NCI-H345 (cell line): ENCODE results near the gene ASS1.

Source experiments
- DNase-seq: peaks from one replicate; lab custom pipeline; 2025; lab: John Stamatoyannopoulos, UW

The ASS1 gene

DNA sequence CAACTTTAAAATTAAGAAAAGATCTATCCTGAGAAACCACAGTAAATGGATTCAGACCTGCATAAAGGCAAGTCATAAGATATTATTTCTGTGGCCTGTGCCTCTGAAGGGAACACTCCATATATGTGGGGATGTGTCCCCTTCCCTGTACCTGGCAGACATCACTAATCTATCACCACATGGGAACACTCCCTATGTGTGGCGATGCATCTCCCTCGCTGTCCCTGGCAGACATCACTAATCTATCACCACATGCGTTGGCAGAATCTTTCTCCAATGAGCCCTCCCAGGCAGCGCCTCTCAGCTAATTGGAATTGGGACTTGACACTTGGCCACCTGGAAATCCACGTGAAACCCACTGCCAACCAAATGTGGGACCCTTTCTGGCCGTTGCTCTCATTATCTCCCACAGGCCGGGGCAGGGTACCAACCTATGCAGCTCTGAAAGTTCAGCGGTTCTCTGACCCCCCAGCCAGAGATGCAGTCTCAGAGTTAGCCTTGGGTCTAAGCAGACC lies 25.2 kb upstream of the ASS1 start:
- no peak for DNase-seq

DNA sequence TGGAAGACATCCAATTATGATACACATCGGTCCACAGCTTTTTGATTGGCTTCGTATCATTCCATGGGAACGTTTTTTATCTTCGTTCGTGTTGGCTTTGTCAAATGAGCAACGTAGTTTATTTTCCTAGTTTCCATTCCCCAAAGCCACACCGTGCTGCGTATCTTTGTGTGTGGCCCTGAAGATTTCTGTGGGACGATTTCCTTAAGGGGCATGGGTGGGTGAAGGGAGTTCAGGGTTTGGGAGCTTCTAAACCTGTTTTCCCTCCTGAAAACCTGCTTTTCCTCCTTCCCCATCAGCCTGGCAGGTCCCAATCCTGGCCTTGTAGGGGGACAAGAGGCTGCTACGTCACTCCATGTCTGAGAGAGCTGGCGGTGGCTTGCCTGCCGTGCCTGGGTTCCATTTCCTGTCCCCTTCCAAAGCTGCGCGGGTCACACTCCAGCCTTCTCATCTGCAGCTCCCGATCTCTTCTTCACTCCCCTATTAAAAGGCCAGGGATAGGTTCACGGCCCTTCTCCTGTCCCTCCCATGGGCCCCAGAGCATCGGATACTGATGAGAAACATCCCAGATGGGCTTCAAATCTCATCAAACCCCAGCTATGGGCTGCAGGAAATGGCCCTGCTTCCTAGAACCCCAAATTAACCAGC lies 23.5 kb upstream of the ASS1 start:
- no peak for DNase-seq

DNA sequence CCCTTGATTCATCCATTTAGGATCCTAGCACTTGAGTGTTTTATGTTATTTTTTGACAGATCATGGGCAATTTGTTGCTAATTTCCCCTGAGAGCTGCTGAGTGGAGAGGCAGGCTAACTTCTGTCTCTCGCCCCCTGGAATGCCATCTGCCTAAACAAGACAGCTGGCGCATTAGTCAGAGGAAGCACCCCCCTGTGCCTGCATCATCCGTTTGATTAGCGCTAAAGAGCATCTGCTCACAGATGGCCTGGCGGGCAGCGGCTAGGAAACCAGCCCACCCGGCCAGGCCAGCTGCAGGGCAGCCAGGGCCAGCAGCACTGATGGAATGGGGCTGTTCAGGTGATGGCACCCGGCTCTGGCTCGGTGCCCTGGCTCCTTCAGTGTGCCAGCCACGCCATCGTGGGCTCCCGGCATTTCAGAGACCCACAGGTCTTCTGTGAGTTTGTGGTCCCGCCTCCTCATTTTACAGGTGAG lies 22.9 kb upstream of the ASS1 start:
- DNase-seq = peak; percentile 61

DNA sequence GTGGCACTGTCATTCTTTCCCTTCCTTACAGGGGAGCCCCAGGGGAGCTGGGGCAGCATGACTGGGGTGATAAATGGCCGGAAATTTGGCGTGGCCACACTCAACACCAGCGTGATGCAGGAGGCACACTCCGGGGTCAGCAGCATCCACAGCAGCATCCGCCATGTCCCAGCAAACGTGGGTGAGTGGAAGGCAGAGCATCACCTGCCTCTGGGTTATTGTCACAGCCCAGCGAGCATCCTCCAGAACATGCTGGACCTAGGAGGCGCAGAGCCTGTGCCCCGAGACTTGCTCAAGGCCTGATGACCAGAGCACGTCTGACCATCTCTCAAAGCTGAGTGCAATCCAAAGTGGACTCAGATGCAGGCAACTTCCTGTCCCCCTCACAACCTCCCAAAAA lies 22.2 kb upstream of the ASS1 start:
- DNase-seq = no peak

DNA sequence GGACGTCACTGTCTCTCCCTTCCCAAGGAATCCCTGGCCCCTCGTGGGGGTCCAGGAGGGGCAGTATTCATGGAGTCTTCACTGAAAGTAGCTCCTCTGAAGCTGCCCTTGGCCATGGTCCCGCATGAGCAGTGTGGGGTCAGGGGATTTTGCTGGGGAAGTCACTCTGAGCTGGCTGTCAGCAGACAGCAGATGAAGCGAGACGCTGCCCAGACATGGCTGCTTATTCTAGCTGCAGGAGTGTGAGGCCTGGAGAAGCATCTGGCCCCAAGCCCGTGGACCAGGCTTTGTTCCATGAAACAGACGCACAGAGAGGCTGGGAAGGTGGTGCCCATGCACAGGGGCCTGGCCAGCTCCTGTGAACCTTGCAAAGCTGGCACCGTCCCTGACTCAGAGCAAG lies 21.5 kb upstream of the ASS1 start:
- no peak for DNase-seq

DNA sequence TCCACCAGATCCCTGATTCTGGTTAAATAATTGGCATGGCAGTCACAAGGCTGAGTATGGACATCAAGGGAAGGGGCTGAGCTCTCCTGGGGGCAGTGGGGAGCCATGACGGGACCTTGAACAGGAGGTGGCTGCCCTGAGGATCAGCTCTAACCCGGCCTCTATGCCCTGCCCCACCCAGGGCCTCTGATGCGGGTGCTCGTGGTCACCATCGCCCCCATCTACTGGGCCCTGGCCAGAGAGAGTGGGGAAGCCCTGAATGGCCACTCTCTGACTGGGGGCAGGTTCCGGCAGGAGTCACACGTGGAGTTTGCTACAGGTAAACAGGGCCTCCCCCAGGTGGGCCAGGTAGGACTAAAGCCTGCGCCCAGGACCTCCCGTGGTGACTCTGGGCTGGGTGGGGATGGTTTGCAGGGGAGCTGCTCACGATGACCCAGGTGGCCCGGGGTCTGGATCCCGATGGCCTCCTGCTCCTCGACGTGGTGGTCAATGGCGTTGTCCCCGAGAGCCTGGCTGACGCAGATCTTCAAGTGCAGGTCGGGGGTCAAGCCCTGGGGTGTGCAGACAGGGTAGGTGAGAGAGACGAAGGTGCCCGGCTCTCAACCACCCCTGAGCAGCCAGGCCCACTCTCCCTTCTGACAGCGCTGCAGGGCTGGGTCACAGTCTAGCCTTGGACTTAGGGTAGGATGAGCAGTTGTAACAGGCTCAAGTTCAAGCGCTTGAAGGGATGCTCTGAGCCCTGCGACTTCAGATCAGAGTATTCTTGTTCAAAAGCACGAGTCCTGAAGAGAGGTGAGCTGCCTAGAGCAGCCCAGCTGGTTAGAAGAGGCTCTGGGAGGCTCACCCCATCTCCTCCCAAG lies 19.9 kb upstream of the ASS1 start:
- DNase-seq = no peak

DNA sequence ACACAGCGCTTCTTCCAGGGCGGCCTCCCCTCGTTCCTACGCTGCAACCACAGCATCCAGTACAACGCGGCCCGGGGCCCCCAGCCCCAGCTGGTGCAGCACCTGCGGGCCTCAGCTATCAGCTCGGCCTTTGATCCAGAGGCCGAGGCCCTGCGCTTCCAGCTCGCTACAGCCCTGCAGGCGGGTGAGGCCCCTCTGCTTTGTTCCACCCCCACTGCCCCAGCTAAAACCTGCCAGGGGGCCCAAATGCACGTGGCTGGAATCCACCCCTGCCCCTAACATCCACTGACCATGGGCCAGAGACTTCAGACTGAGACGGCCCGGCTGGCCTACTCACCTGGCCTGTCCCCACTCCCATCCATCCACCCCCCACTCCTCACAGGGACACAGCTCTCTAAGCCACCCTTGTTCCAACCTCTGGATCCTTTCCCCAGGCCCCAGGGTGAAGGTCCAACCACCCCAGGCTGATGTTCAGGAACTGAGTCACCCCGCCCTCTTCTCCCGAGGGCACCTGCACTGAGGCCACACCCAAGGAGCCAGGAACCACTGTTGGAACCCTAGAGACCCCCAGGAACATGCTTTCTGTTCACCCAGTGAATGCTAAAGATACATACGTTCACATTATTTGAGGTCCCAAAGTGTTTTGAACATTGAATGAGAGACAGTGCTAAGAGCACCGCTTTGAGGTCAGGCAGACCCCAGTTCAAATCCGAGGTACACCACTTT lies 18.9 kb upstream of the ASS1 start:
- no peak for DNase-seq

DNA sequence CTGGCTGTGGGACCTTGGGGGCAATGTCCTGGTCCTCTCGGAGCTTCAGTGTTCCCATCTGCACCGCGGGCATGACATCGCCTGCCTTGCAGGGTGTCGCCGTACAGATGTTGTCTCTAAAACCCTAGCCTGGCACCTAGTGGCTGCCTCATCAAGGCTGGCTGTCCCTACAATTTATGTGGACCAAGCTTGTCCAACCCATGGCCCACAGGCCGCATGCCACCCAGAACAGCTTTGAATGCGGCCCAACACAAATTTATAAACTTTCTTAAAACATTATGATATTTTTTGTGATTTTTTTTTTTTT lies 18.3 kb upstream of the ASS1 start:
- no peak for DNase-seq

DNA sequence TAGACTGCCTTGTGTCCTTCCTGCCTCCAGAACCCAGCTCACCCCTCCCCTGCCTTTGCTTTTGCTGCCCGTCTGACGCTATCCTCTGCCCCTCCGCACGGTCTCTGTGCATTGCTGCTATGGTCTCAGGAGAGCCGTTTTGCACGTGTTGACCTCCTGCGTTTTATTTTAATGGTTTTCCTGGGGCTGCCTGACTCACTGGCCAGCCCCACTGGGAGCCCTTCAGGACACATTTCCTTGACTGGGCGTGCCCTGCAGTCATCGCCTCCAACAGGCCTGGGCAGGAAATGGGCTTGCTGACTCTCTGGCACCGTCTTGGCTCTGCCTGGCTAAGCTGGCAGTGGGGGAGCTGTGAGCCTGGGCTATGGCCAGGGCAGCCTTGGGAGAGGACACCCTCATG lies 17.9 kb upstream of the ASS1 start:
- no peak for DNase-seq

DNA sequence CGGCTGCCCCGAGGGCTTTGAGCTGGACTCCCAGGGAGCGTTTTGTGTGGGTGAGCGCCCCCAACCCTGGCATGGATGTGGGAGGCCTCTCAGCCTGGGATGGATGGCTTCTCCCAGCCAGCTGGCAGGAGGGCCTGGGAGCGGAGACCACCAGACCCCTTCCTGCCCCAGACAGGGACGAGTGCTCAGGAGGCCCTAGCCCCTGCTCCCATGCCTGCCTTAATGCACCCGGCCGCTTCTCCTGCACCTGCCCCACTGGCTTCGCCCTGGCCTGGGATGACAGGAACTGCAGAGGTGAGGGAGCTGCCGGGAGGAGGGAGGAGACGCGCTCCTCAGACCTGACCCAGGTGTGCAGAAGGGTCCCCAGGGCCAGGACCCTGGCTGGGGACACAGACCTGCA lies 17.4 kb upstream of the ASS1 start:
- DNase-seq = no peak

DNA sequence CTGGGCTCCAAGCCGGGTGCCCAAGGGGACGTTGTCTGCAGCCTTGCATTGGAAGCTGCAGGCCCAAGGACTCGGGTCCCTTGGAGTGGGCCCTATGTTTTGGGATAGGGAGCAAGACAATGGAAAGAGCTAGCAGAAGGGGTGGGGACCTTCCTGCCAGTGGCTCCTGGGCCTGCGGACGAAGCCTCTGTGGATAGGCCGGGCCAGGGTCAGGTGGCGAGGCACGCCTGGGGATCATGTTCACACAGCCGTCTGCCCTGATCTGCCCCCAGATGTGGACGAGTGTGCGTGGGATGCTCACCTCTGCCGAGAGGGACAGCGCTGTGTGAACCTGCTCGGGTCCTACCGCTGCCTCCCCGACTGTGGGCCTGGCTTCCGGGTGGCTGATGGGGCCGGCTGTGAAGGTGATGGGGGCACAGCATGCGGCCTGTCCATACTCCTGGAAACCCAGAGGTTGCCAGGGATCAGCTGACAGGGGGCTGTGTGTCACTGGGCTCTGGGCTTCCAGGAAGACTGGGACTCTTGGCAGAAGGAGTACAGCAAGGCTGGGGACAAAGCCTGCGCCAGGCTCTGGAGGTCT lies 16.6 kb upstream of the ASS1 start:
- no peak for DNase-seq

DNA sequence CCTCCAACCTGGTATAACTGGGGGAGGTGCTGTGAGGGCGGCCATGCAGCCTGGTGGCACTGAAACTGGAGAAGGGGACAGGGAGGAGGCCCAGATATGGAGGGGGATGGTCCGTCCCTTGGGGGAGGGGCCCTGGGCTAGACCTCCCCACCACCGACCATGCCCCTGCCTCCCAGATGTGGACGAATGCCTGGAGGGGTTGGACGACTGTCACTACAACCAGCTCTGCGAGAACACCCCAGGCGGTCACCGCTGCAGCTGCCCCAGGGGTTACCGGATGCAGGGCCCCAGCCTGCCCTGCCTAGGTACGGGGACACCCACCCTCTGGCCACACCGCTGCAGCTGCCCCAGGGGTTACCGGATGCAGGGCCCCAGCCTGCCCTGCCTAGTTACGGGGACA lies 15.4 kb upstream of the ASS1 start:
- DNase-seq = no peak

DNA sequence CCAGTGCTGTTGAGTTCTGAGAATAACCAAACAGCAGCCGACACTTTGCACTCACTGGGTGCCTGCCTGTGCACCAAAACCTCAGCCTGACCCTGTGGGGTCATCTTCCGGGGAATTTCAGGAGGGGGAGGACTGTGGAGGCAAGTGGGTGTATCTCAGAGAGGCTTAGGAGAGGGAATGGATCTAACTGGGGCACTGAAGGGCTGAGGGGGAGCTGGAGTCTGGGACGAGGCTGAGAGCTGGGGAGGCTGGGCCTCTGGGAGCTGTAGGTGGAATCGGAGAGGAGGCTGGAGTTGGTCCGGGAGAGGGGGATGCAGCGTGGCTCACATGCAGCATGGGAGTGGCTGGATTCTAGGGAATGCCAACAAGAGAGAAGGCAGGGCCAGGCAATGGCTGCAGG lies 14.9 kb upstream of the ASS1 start:
- no peak for DNase-seq

DNA sequence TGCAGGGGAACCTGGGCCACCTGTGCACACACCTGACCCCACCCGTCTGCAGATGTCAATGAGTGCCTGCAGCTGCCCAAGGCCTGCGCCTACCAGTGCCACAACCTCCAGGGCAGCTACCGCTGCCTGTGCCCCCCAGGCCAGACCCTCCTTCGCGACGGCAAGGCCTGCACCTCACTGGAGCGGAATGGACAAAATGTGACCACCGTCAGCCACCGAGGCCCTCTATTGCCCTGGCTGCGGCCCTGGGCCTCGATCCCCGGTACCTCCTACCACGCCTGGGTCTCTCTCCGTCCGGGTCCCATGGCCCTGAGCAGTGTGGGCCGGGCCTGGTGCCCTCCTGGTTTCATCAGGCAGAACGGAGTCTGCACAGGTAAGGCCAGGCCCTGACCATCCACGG lies 14.5 kb upstream of the ASS1 start:
- no peak for DNase-seq

DNA sequence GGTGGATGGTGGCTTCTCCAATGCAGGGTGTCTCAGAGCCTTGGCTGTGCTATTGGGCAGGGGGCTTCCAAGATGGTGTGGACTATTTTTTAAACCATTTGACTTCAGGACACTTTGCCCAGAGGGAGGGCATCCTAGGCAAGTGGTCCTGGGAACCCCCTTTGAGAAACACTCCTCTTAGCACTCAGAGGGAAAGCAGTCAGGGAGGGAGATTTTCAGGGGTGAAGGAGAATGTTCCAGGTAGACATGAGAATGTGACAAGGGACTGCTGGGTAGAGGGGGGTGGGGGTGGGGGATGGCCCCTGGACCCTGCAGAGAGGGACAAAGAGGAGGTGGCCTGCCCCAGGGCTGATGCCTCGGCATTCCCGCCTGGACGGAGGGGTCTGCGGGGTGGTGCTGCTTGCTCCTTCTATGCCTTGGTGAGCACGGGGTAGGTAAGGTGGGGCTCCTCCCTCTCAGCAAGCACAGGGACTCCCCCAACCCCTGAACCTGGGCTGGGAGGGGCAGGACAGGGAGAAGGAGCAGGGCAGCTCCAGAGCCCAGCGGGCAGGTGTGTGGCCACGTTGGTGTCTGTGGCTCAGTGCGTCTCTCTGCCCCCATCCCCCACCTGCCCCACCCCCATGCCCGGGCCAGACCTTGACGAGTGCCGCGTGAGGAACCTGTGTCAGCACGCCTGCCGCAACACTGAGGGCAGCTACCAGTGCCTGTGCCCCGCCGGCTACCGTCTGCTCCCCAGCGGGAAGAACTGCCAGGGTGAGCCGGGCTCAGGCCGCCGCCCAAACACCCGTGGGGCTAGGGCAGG lies 13.8 kb upstream of the ASS1 start:
- DNase-seq = no peak

DNA sequence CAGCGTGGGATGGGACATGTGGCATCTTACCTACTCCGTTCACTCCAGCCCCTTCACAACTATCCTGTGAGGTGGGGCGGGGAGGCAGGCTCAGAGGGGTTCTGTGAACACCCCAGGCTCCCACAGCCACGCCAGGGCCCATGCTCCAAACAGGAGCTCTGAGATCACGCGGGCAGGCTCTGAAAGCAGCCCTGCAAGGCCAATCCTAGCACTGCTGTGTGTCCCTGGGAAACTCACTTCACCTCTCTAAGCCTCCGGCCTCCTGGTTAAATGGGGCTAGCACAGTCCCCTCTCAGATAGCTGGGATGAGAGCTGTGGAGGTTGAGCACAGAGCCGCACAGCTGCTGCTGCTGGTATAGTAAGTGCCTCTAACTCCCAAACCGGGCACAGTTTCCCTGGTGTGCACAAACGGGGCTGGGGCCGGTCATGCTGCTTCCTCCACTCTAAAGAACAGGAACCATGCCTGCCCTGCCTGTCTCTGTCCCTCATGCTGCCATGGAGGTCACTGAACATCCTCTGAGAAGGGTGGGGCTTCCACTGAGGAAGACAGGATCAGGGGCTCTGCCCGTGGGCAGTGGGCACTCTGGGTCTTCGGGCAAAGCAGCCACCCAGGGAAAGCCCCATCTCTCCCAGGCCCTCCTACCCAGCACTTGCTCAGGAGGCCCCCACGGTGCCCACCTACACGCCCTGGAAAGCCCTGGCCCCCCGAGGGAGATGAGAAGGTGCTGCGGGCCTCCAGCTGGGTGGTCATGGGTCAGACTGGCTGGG lies 13.0 kb upstream of the ASS1 start:
- DNase-seq = no peak

DNA sequence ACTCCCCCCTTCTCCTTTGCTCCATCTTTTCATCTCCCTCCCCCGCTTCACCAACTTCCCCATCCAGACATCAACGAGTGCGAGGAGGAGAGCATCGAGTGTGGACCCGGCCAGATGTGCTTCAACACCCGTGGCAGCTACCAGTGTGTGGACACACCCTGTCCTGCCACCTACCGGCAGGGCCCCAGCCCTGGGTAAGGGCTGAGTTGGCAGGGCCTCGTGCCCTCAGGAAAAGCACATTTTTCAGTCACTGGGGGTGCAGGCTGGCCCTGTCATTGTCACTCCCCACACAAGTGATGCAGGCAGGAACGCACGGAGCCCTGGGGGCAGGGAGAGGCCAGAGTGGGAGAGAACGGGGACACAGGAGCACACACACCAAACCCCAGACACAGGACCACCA lies 12.4 kb upstream of the ASS1 start:
- DNase-seq = no peak

DNA sequence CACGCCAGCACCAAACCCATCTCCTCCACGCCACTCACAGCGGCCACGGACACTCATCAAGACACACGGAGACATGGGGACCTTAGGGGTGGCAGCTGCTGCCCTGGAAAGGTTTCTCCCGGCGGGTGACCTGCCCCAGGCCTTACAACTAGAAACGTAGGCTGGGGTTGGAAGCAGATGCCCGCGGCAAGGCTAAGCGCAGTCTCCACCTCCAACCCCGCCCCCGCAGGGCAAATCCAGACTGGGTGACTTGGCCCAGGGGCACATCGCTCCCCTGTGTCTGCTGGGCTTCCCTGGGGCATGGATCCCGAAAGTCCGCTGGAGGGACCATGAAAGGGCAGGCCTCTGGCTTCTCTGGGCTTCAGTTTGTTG lies 12.0 kb upstream of the ASS1 start:
- DNase-seq = peak; percentile 16

DNA sequence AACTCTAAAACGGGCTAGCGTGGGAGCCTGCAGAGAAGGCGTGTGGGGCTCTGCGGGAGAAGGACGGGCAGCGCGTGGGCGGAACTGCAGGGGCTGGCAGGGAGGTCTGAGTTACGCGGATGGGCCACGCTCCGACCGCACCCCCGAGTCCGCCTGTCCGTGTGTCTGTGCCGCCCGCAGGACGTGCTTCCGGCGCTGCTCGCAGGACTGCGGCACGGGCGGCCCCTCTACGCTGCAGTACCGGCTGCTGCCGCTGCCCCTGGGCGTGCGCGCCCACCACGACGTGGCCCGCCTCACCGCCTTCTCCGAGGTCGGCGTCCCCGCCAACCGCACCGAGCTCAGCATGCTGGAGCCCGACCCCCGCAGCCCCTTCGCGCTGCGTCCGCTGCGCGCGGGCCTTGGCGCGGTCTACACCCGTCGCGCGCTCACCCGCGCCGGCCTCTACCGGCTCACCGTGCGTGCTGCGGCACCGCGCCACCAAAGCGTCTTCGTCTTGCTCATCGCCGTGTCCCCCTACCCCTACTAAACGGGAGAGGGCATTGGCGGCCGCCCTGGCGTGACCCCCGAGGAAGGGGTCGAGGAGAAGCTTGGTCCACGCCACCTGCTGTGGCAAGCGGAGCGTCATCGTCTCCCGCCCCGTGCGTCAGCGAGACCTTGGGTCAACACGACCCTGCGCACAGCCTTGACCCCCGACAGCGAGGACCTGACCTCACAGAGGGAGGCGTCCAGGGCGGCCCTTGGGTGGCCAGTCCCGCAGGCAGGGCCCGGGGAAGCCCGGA lies 11.4 kb upstream of the ASS1 start:
- DNase-seq = peak; percentile 64

DNA sequence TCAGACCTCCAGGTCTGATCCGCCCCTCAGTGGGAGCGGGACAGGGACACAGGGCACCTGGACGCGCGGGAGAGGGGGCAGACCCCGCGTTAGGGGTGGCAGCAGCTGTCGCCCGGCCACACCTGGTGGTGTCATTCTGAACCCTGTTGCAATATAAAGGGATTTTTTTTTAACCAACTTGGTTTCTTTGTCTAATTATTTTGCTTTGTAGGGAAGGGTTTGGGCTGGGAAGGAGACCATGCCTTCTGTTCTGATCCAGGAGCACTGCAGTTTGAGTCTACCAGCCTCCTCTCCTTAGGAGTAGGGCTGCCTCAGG lies 10.9 kb upstream of the ASS1 start:
- DNase-seq = no peak
